Tibial artery (tissue), 4 donors: ENCODE measurements around the gene ATP9B.

Experiments used
- DNase-seq, 2 donors: peaks; one replicate each; pipeline ENCODE4 v3.0.0-alpha.2; 2019
- H3K27ac ChIP-seq, 2 donors: fragments of 200-600 bp; sonication (generic) in 1 of 2; 1 replicate in 1 of 2; 2 replicates in 1 of 2; pipeline ENCODE4 v1.5.1; 2018 to 2019; ENCODE audit warnings: mild to moderate bottlenecking in 1 of 2
- H3K27me3 ChIP-seq, 2 donors: fragments of 200-600 bp; sonication (generic) in 1 of 2; one replicate each; pipeline versions ENCODE4 v1.5.1 to v1.6.0; 2016 to 2019
- H3K36me3 ChIP-seq, 3 donors: fragments of 200-600 bp; sonication (generic) in 2 of 3; one replicate each; pipeline ENCODE4 v1.5.1; 2016 to 2019; ENCODE audit warnings: mild to moderate bottlenecking in 2 of 3
- H3K4me1 ChIP-seq, 4 donors: fragments of 200-600 bp; sonication (generic) in 2 of 4; 1 replicate in 3 of 4; 2 replicates in 1 of 4; pipeline ENCODE4 v1.5.1; 2016 to 2019
- H3K4me3 ChIP-seq, 2 donors: fragments of 200-600 bp; sonication (generic) in 1 of 2; 1 replicate in 1 of 2; 2 replicates in 1 of 2; pipeline ENCODE4 v1.5.1; 2018 to 2019; ENCODE audit warnings: mild to moderate bottlenecking in 2 of 2
- H3K9me3 ChIP-seq, 3 donors: fragments of 200-600 bp; sonication (generic) in 1 of 3; one replicate each; pipeline ENCODE4 v1.5.1; 2016 to 2019
- CTCF ChIP-seq, 2 experiments: fragments of 200-600 bp in 1 of 2; fragments of 450-650 bp in 1 of 2; IDR thresholded peaks; one replicate each; pipeline ENCODE4 v1.5.1; 2017 to 2019; ENCODE audit warnings: antibody characterized with exemption in 2 of 2, mild to moderate bottlenecking in 1 of 2, moderate library complexity in 1 of 2
- intact Hi-C: fragments of 100-400 bp; cut with DNase I; formaldehyde crosslinking; loops from one replicate; pipeline ENCODE4 v1.15.0; 2023; ENCODE audit warnings: low total_unique reads

Gene ATP9B

GRCh38 chr18:79377187-79377891 lies 308.1 kb downstream of the ATP9B start:
- no peak for DNase-seq

GRCh38 chr18:79378536-79379250 lies 309.5 kb downstream of the ATP9B start:
- intact Hi-C loops = loop anchor here (10.0 kb wide), 1 partner anchor 304 kb away; no protein-coding TSS in a partner anchor
- no peak overlapping the region for H3K4me3 ChIP-seq

More at GRCh38 chr18:79377187-79377891, 308.1 kb downstream of the ATP9B start:
- no peak overlapping the region for H3K4me3 ChIP-seq
- H3K9me3 ChIP-seq = no peaks in the 10 kb centered on the region
- H3K36me3 ChIP-seq = peaks cover 6 to 37% (median 16%) of the 10 kb centered on the region in 3 donors
- no peaks in the 10 kb centered on the region for H3K27me3 ChIP-seq
- H3K4me1 ChIP-seq = peaks cover 0 to 15% (median 1%) of the 10 kb centered on the region in 4 donors
- H3K27ac ChIP-seq = no peak overlapping the region
- TF ChIP-seq CTCF (IDR thresholded peaks at IDR 0.05) = no peak
- intact Hi-C loops = loop anchor here (10.0 kb wide), 1 partner anchor 303 kb away; no protein-coding TSS in a partner anchor

GRCh38 chr18:79379251-79379905 lies 310.2 kb downstream of the ATP9B start:
- H3K4me1 ChIP-seq = peaks cover 0 to 15% (median 3%) of the 10 kb centered on the region in 4 donors
- no peaks in the 10 kb centered on the region for H3K27me3 ChIP-seq
- TF ChIP-seq CTCF (IDR thresholded peaks at IDR 0.05) = no peak
- H3K27ac ChIP-seq = no peak overlapping the region
- H3K9me3 ChIP-seq = no peaks in the 10 kb centered on the region
- no peak overlapping the region for H3K4me3 ChIP-seq
- DNase-seq = no peak
- peaks cover 6 to 30% (median 15%) of the 10 kb centered on the region in 3 donors for H3K36me3 ChIP-seq
- intact Hi-C loops = loop anchor here (10.0 kb wide), 1 partner anchor 305 kb away; no protein-coding TSS in a partner anchor

More at GRCh38 chr18:79378536-79379250, 309.5 kb downstream of the ATP9B start:
- DNase-seq = peak; percentile 63 to 87
- peaks cover 0 to 15% (median 1%) of the 10 kb centered on the region in 4 donors for H3K4me1 ChIP-seq
- no peaks in the 10 kb centered on the region for H3K9me3 ChIP-seq
- no peak overlapping the region for H3K27ac ChIP-seq
- peaks cover 6 to 36% (median 16%) of the 10 kb centered on the region in 3 donors for H3K36me3 ChIP-seq
- H3K27me3 ChIP-seq = no peaks in the 10 kb centered on the region
- peak; percentile 94 to 98 for TF ChIP-seq CTCF (IDR thresholded peaks at IDR 0.05)

GRCh38 chr18:79379931-79380815 lies 311.0 kb downstream of the ATP9B start:
- intact Hi-C loops = loop anchor here (2.0 to 10.0 kb wide), 2 partner anchors 263 to 305 kb away; no protein-coding TSS in a partner anchor
- H3K9me3 ChIP-seq = no peaks in the 10 kb centered on the region
- H3K27me3 ChIP-seq = no peaks in the 10 kb centered on the region
- H3K27ac ChIP-seq = no peak overlapping the region
- peaks cover 0 to 15% (median 3%) of the 10 kb centered on the region in 4 donors for H3K4me1 ChIP-seq
- no peak for TF ChIP-seq CTCF (IDR thresholded peaks at IDR 0.05)
- H3K36me3 ChIP-seq = peaks cover 6 to 23% (median 9%) of the 10 kb centered on the region in 3 donors
- no peak overlapping the region for H3K4me3 ChIP-seq
- peak in 1 of 2 donors; percentile 21 for DNase-seq
